ENCODE data around the gene C1QTNF4.
A peak's percentile ranks its signal among the peaks of the same experiment; 100 is the strongest.

C1QTNF4 gene

GRCh38 chr11:47592251-47592650, 2.0 kb downstream of the C1QTNF4 start:
- no peak for DNase-seq

GRCh38 chr11:47591764-47592163, 2.4 kb downstream of the C1QTNF4 start:
- no peak for DNase-seq

GRCh38 chr11:47589977-47590861, 4.0 kb downstream of the C1QTNF4 start:
- DNase-seq, result peak; percentile 83

GRCh38 chr11:47589584-47589976, 4.6 kb downstream of the C1QTNF4 start:
- no peak for DNase-seq

- no peak for DNase-seq
These were observed 5.1 kb downstream of the C1QTNF4 start for GRCh38 chr11:47589118-47589517.

GRCh38 chr11:47587723-47588326, 6.4 kb downstream of the C1QTNF4 start:
- DNase-seq, result no peak

GRCh38 chr11:47587039-47587716, 7.0 kb downstream of the C1QTNF4 start:
- DNase-seq, result no peak

- DNase-seq, result peak; percentile 76
These were observed 7.9 kb downstream of the C1QTNF4 start, which contains the start of gene FAM180B for GRCh38 chr11:47586098-47586855. TSS of gene FAM180B (plus strand) at chr11:47586678. CDS start at chr11:47586769, 91 bp downstream.

GRCh38 chr11:47583844-47584243, 10.4 kb downstream of the C1QTNF4 start:
- DNase-seq, result no peak

- DNase-seq, result peak; percentile 95
These were observed 15.4 kb downstream of the C1QTNF4 start, which contains the start of the genes KBTBD4 and NDUFS3 for GRCh38 chr11:47578524-47579494. TSS of gene KBTBD4 (minus strand) at chr11:47578970. CDS start at chr11:47578951, 19 bp downstream. TSS of gene NDUFS3 (plus strand) at chr11:47579074. CDS start at chr11:47579092, 18 bp downstream.

- no peak for DNase-seq
These were observed 16.7 kb downstream of the C1QTNF4 start for GRCh38 chr11:47577460-47578041.

- no peak for DNase-seq
These were observed 20.9 kb downstream of the C1QTNF4 start for GRCh38 chr11:47573321-47573720.

GRCh38 chr11:47572715-47573255, 21.4 kb downstream of the C1QTNF4 start:
- DNase-seq, result no peak

GRCh38 chr11:47571895-47572294, 22.3 kb downstream of the C1QTNF4 start:
- no peak for DNase-seq

- DNase-seq, result no peak
These were observed 22.9 kb downstream of the C1QTNF4 start for GRCh38 chr11:47571357-47571729.

- no peak for DNase-seq
These were observed 23.4 kb downstream of the C1QTNF4 start for GRCh38 chr11:47570651-47571356.

GRCh38 chr11:47569646-47570045, 24.6 kb downstream of the C1QTNF4 start:
- DNase-seq, result no peak

GRCh38 chr11:47566149-47566698, 28.0 kb downstream of the C1QTNF4 start:
- DNase-seq, result no peak

- peak; percentile 78 for DNase-seq
These were observed 28.7 kb downstream of the C1QTNF4 start, which contains the start of gene PTPMT1 for GRCh38 chr11:47565340-47566148. TSS of gene PTPMT1 (plus strand) at chr11:47565599. CDS start at chr11:47565623, 24 bp downstream.

Measured in right forelimb (tissue), 1 donor.